Peyer's patch (tissue), 4 donors: ENCODE measurements around the gene NAIP.
"Not testable (repeated sequence)": the region's sequence is repeated elsewhere in the genome, so short reads cannot be mapped to it uniquely, and the experiment has no call there.

ENCODE experiments used
- CTCF ChIP-seq, 6 experiments: fragments of 450-650 bp in 4 of 6; fragments of 200-600 bp in 2 of 6; sonication (generic) in 1 of 6; IDR thresholded peaks; one replicate each; pipeline ENCODE4 v1.5.1; 2017 to 2019; ENCODE audit warnings: antibody characterized with exemption in 6 of 6, mild to moderate bottlenecking in 3 of 6, moderate library complexity in 1 of 6
- POLR2A ChIP-seq, 2 donors: fragments of 450-650 bp; IDR thresholded peaks; one replicate each; pipeline ENCODE4 v1.5.1; 2017; ENCODE audit warnings: antibody characterized with exemption in 2 of 2, mild to moderate bottlenecking in 2 of 2, moderate library complexity in 2 of 2

- not testable (repeated sequence) for TF ChIP-seq CTCF, POLR2A (IDR thresholded peaks at IDR 0.05)
These were observed 57.9 kb downstream of the NAIP start for GRCh38 chr5:70967220-70967619.
